Large intestine (tissue), 3 donors: ENCODE data around the gene SLC39A11. TPM values are rescaled to one million over a fixed set of nuclear protein-coding genes. Genes with fewer than 3 reads are reported as not detected.
A peak's percentile ranks its signal among the peaks of the same experiment; 100 is the strongest.

Source experiments
- DNase-seq, 2 donors: peaks; one replicate each; pipeline versions ENCODE4 v3.0.0 to v3.0.0-alpha.2; 2013
- H3K27ac ChIP-seq: one replicate; pipeline ENCODE4 v1.5.1; 2013; ENCODE audit warnings: low read length
- H3K27me3 ChIP-seq: 2 replicates; pipeline ENCODE4 v1.6.1; 2013; ENCODE audit warnings: low read length; ENCODE audit not compliant: control insufficient read depth, insufficient read depth
- H3K36me3 ChIP-seq: 2 replicates; pipeline ENCODE4 v1.6.1; 2013; ENCODE audit warnings: low read length; ENCODE audit not compliant: control insufficient read depth, insufficient read depth
- H3K4me1 ChIP-seq: one replicate; pipeline ENCODE4 v1.6.1; 2013; ENCODE audit warnings: low read length; ENCODE audit not compliant: control insufficient read depth, insufficient read depth
- H3K4me3 ChIP-seq: one replicate; pipeline ENCODE4 v1.5.1; 2013; ENCODE audit warnings: low read length
- H3K9me3 ChIP-seq: one replicate; pipeline ENCODE4 v1.6.1; 2013; ENCODE audit warnings: mild to moderate bottlenecking, low read depth, low read length, moderate library complexity; ENCODE audit not compliant: control insufficient read depth
- WGBS: methylation state at CpG from one replicate; pipeline ENCODE4 v1.1.5; 2013; ENCODE audit warnings: low lambda C conversion rate; ENCODE audit not compliant: insufficient coverage; 5-methylcytosine and 5-hydroxymethylcytosine counted together
- polyA plus RNA-seq: library from polyadenylated mRNA; unstranded; fragments of 120-200 nt; gene quantifications from one replicate; pipeline ENCODE4 v1.2.1, GENCODE V29; 2013

Gene SLC39A11
- polyA plus RNA-seq, 1 donor, result 46.2 TPM

DNA sequence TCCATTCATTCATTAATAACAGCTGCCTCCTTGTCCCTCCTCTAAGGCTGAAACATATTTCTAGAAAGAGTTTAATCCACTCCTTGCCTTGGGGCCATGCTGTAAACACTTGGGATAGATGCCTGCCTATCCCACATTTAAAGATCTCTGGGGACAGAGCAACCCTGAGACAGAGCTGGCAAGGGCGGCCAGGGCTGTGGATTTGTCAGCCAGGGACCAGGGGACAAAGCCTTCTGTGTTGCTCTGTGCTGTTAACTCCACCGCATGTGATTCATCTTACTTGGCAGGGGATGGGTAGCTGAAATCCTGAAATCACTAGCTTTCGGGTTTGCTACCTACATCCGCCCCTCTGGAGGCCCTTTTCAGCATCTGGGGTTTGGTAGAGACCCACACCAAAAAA is 392.9 kb downstream of the SLC39A11 start:
- no peaks in the 10 kb centered on the region for H3K9me3 ChIP-seq
- no peaks in the 10 kb centered on the region for H3K36me3 ChIP-seq
- no peak for DNase-seq
- H3K4me1 ChIP-seq, result peaks cover 10% of the 10 kb centered on the region
- H3K4me3 ChIP-seq, result no peak overlapping the region
- no peaks in the 10 kb centered on the region for H3K27me3 ChIP-seq
- no CpG with 5 or more reads among the region's 4 CpGs for WGBS
- H3K27ac ChIP-seq, result no peak overlapping the region

DNA sequence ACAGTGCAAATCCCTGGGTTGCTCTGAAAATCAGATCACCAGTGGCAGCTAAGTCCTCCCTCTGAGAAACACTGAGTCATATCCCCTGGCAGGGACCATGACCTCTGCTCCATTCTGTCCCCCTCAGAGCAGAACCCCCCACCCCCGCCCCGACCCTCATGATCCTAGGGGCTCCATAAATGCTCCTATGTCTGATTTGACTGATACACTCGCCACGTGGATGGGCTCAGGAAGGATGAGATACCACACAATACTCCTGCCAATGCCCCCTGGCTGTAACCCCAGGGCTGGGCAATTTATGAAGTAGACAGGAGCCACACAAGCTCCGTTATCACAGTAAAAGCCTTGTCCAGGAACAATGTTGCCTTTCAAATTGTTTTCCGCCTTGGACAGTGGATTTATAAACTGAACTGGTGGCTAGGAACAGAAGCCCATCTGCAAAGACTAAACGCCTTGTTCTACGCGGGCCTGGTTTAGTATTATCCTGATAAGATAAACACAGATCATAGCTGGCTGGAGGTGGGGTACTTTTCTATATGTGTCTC is 394.8 kb downstream of the SLC39A11 start:
- no CpG with 5 or more reads among the region's 9 CpGs for WGBS
- peak; percentile 18 to 65 for DNase-seq
- H3K9me3 ChIP-seq, result no peaks in the 10 kb centered on the region
- H3K36me3 ChIP-seq, result no peaks in the 10 kb centered on the region
- H3K27ac ChIP-seq, result peak overlapping the region; percentile 35
- H3K4me1 ChIP-seq, result peaks cover 10% of the 10 kb centered on the region
- H3K27me3 ChIP-seq, result no peaks in the 10 kb centered on the region
- H3K4me3 ChIP-seq, result no peak overlapping the region

- H3K27ac ChIP-seq, result no peak overlapping the region
- WGBS, result 21% methylated on average over 4 of the region's 8 CpGs
Measured at GRCh38 chr17:72696721-72697120, 395.8 kb downstream of the SLC39A11 start.

DNA sequence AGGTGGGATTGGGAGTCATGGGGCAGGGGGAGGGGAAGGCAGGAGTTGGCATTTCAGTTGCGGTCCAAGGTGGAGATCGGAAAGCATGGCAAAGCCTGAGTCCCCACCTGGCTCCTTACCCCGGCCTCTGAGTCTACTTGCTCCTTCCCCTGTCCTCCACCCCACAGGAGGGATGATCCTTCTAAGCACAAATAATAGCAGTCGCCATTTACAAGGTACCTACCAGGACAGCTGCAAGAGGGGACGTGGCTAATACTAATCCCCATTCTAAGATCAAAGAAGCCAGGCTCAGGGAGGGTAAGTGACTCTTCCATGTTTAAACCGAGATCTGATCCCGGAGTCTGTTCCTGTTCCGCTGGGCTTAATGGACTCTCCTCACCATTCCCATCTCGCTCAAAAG is 396.3 kb downstream of the SLC39A11 start:
- no peak overlapping the region for H3K27ac ChIP-seq
- no peaks in the 10 kb centered on the region for H3K36me3 ChIP-seq
- 80% methylated on average over 1 of the region's 9 CpGs for WGBS
- H3K4me3 ChIP-seq, result no peak overlapping the region
- H3K9me3 ChIP-seq, result no peaks in the 10 kb centered on the region
- no peak for DNase-seq
- H3K27me3 ChIP-seq, result no peaks in the 10 kb centered on the region
- peaks cover 10% of the 10 kb centered on the region for H3K4me1 ChIP-seq

More at GRCh38 chr17:72696721-72697120, 395.8 kb downstream of the SLC39A11 start:
- Histone ChIP-seq H3K9me3 (no peaks in the 10 kb centered on the region), H3K4me1 (peaks cover 10% of the 10 kb centered on the region), H3K27me3 (no peaks in the 10 kb centered on the region), H3K36me3 (no peaks in the 10 kb centered on the region), H3K4me3 (no peak overlapping the region)
- DNase-seq, result peak; percentile 70 to 86

- Histone ChIP-seq H3K4me3 (no peak overlapping the region), H3K27me3 (no peaks in the 10 kb centered on the region), H3K27ac (no peak overlapping the region), H3K4me1 (peaks cover 10% of the 10 kb centered on the region), H3K9me3 (no peaks in the 10 kb centered on the region), H3K36me3 (no peaks in the 10 kb centered on the region)
- WGBS, result 100% methylated on average over 1 of the region's 4 CpGs
- DNase-seq, result no peak
Measured at GRCh38 chr17:72693956-72694355, 398.5 kb downstream of the SLC39A11 start.

- H3K36me3 ChIP-seq, result no peaks in the 10 kb centered on the region
- WGBS, result 67% methylated on average over 1 of the region's 15 CpGs
- H3K27me3 ChIP-seq, result no peaks in the 10 kb centered on the region
- peaks cover 10% of the 10 kb centered on the region for H3K4me1 ChIP-seq
- no peak overlapping the region for H3K4me3 ChIP-seq
- DNase-seq, result no peak
- no peak overlapping the region for H3K27ac ChIP-seq
- no peaks in the 10 kb centered on the region for H3K9me3 ChIP-seq
Measured at GRCh38 chr17:72693151-72693878, 399.2 kb downstream of the SLC39A11 start.

- no CpG with 5 or more reads among the region's 2 CpGs for WGBS
- Histone ChIP-seq H3K4me3 (no peak overlapping the region), H3K27ac (no peak overlapping the region), H3K36me3 (no peaks in the 10 kb centered on the region), H3K9me3 (no peaks in the 10 kb centered on the region), H3K27me3 (no peaks in the 10 kb centered on the region), H3K4me1 (peaks cover 6% of the 10 kb centered on the region)
- no peak for DNase-seq
Measured at GRCh38 chr17:72692676-72693075, 399.8 kb downstream of the SLC39A11 start.

GRCh38 chr17:72691586-72691985 is 400.9 kb downstream of the SLC39A11 start:
- no peaks in the 10 kb centered on the region for H3K27me3 ChIP-seq
- H3K4me3 ChIP-seq, result no peak overlapping the region
- no peaks in the 10 kb centered on the region for H3K36me3 ChIP-seq
- no peak overlapping the region for H3K27ac ChIP-seq
- no peaks in the 10 kb centered on the region for H3K4me1 ChIP-seq
- DNase-seq, result no peak
- WGBS, result 100% methylated on average over 1 of the region's 4 CpGs
- no peaks in the 10 kb centered on the region for H3K9me3 ChIP-seq

DNA sequence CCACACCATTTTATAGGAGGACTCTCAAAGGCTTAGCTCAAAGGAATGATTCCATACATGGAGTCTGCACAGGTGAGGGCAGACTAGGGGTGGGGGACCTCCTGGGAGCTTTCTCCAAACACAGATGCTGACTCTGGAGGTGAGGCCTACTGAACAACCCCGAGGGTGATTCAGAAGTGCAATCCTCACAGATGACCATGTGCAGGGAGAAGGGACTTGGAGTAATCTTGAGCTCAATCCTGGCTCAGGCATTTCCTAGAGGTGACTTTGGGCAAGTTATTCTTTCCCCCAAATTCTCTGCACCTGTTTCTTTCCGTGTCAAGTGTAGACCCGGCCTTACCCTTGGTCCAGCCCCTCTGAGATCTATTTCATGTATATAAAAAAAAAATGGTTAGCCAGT is 401.5 kb downstream of the SLC39A11 start:
- no CpG with 5 or more reads among the region's 3 CpGs for WGBS
- DNase-seq, result no peak
- no peaks in the 10 kb centered on the region for H3K36me3 ChIP-seq
- H3K9me3 ChIP-seq, result no peaks in the 10 kb centered on the region
- no peaks in the 10 kb centered on the region for H3K27me3 ChIP-seq
- no peak overlapping the region for H3K4me3 ChIP-seq
- H3K27ac ChIP-seq, result no peak overlapping the region
- H3K4me1 ChIP-seq, result no peaks in the 10 kb centered on the region

DNA sequence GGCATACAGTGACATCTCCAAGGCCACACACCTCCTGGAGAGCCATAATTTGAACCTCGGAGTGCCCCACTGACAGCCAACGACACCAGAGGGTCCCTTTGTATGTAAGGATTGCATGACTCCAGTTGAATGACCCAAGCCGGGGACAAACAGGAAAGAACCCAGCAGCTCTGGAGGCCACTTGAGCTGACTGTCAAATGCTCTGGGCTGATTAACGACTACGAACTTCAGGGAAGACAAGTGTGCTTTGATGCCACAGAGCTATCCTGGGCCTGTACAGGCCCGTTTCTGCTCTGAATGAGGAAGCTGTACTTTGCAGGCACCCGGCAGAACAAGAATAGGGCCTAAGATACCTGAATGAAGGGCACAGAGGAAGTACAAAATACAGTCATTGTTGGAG is 404.6 kb downstream of the SLC39A11 start:
- no peak for DNase-seq
- H3K4me1 ChIP-seq, result peaks cover 21% of the 10 kb centered on the region
- no peaks in the 10 kb centered on the region for H3K36me3 ChIP-seq
- no CpG with 5 or more reads among the region's 7 CpGs for WGBS
- H3K4me3 ChIP-seq, result no peak overlapping the region
- no peaks in the 10 kb centered on the region for H3K27me3 ChIP-seq
- no peaks in the 10 kb centered on the region for H3K9me3 ChIP-seq
- H3K27ac ChIP-seq, result no peak overlapping the region
